ENCODE data around the gene CAPN11.
A peak's percentile ranks its signal among the peaks of the same experiment; 100 is the strongest.

CAPN11 gene

GRCh38 chr6:44220913-44221290 is 62.3 kb downstream of the CAPN11 start:
- TF ChIP-seq CTCF (IDR thresholded peaks at IDR 0.05; ENCODE audit: borderline replicate concordance, insufficient read depth, low read depth, low read length) = no peak
- no peak overlapping the region for H3K4me3 ChIP-seq (ENCODE audit: low read depth, low read length)

GRCh38 chr6:44221291-44221960 is 62.8 kb downstream of the CAPN11 start:
- no peak overlapping the region for H3K4me3 ChIP-seq (ENCODE audit: low read depth, low read length)
- TF ChIP-seq CTCF (IDR thresholded peaks at IDR 0.05; ENCODE audit: borderline replicate concordance, insufficient read depth, low read depth, low read length) = peak; percentile 92

GRCh38 chr6:44221961-44222335 is 63.3 kb downstream of the CAPN11 start:
- TF ChIP-seq CTCF (IDR thresholded peaks at IDR 0.05; ENCODE audit: borderline replicate concordance, insufficient read depth, low read depth, low read length) = no peak
- H3K4me3 ChIP-seq (ENCODE audit: low read depth, low read length) = no peak overlapping the region

- TF ChIP-seq CTCF (IDR thresholded peaks at IDR 0.05; ENCODE audit: borderline replicate concordance, insufficient read depth, low read depth, low read length) = no peak
- peak overlapping the region; percentile 50 for H3K4me3 ChIP-seq (ENCODE audit: low read depth, low read length)
Observed at GRCh38 chr6:44222486-44223318, 64.1 kb downstream of the CAPN11 start.

GRCh38 chr6:44223319-44224028 is 64.9 kb downstream of the CAPN11 start, which contains the start of gene SLC29A1:
TSS of gene SLC29A1 (plus strand) at chr6:44223595. CDS start at chr6:44227314, 3,719 bp downstream.
- H3K4me3 ChIP-seq (ENCODE audit: low read depth, low read length) = peak within 1 kb of the TSS; percentile 50
- no peak for TF ChIP-seq CTCF (IDR thresholded peaks at IDR 0.05; ENCODE audit: borderline replicate concordance, insufficient read depth, low read depth, low read length)

GRCh38 chr6:44224029-44224964 is 65.7 kb downstream of the CAPN11 start:
- TF ChIP-seq CTCF (IDR thresholded peaks at IDR 0.05; ENCODE audit: borderline replicate concordance, insufficient read depth, low read depth, low read length) = no peak
- H3K4me3 ChIP-seq (ENCODE audit: low read depth, low read length) = peak overlapping the region; percentile 50
